HL-60 (cell line): Measurements from ENCODE around the gene DHX35.

Experiments
- GABPA ChIP-seq: IDR thresholded peaks from 2 replicates; pipeline ENCODE4 v1.6.1; 2012; ENCODE audit warnings: low read depth
- POLR2AphosphoS5 ChIP-seq: IDR thresholded peaks from 2 replicates; pipeline ENCODE4 v1.6.1; 2012; ENCODE audit warnings: low read depth
- SPI1 ChIP-seq: IDR thresholded peaks from 2 replicates; pipeline ENCODE4 v1.6.1; 2012; ENCODE audit warnings: low read depth, mild to moderate bottlenecking, borderline replicate concordance
- TF ChIP-seq, protein P1 (sequence below): IDR thresholded peaks from one replicate; pipeline ENCODE4 v1.5.1; 2011; ENCODE audit warnings: low read length, control low read depth, inconsistent platforms; ENCODE audit not compliant: insufficient read depth
- TF ChIP-seq, protein P2 (sequence below): IDR thresholded peaks from 2 replicates; pipeline ENCODE4 v1.6.1; 2012; ENCODE audit warnings: low read depth; ENCODE audit not compliant: insufficient replicate concordance

GRCh38 chr20:38934530-38934929 is 27.6 kb upstream of the DHX35 start:
- TF ChIP-seq, protein P1, sequence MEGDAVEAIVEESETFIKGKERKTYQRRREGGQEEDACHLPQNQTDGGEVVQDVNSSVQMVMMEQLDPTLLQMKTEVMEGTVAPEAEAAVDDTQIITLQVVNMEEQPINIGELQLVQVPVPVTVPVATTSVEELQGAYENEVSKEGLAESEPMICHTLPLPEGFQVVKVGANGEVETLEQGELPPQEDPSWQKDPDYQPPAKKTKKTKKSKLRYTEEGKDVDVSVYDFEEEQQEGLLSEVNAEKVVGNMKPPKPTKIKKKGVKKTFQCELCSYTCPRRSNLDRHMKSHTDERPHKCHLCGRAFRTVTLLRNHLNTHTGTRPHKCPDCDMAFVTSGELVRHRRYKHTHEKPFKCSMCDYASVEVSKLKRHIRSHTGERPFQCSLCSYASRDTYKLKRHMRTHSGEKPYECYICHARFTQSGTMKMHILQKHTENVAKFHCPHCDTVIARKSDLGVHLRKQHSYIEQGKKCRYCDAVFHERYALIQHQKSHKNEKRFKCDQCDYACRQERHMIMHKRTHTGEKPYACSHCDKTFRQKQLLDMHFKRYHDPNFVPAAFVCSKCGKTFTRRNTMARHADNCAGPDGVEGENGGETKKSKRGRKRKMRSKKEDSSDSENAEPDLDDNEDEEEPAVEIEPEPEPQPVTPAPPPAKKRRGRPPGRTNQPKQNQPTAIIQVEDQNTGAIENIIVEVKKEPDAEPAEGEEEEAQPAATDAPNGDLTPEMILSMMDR = no peak
- TF ChIP-seq POLR2AphosphoS5 (no peak), GABPA (no peak), SPI1 (no peak)
- TF ChIP-seq, protein P2, sequence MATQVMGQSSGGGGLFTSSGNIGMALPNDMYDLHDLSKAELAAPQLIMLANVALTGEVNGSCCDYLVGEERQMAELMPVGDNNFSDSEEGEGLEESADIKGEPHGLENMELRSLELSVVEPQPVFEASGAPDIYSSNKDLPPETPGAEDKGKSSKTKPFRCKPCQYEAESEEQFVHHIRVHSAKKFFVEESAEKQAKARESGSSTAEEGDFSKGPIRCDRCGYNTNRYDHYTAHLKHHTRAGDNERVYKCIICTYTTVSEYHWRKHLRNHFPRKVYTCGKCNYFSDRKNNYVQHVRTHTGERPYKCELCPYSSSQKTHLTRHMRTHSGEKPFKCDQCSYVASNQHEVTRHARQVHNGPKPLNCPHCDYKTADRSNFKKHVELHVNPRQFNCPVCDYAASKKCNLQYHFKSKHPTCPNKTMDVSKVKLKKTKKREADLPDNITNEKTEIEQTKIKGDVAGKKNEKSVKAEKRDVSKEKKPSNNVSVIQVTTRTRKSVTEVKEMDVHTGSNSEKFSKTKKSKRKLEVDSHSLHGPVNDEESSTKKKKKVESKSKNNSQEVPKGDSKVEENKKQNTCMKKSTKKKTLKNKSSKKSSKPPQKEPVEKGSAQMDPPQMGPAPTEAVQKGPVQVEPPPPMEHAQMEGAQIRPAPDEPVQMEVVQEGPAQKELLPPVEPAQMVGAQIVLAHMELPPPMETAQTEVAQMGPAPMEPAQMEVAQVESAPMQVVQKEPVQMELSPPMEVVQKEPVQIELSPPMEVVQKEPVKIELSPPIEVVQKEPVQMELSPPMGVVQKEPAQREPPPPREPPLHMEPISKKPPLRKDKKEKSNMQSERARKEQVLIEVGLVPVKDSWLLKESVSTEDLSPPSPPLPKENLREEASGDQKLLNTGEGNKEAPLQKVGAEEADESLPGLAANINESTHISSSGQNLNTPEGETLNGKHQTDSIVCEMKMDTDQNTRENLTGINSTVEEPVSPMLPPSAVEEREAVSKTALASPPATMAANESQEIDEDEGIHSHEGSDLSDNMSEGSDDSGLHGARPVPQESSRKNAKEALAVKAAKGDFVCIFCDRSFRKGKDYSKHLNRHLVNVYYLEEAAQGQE = no peak
